ENCODE data around the gene MEF2C. TPM values are rescaled to one million over a fixed set of nuclear protein-coding genes. Genes with fewer than 3 reads are reported as not detected.

The MEF2C gene
- total RNA-seq, 1 donor from 2014 or later: 20.5 TPM

- Mint-ChIP-seq H3K4me1 (ENCODE audit: low read depth, unreplicated experiment) (peaks cover 2% of the 10 kb centered on the region), H3K27me3 (ENCODE audit: low read depth, unreplicated experiment) (peaks cover 5% of the 10 kb centered on the region), H3K4me3 (ENCODE audit: unreplicated experiment) (no peak overlapping the region), H3K27ac (ENCODE audit: unreplicated experiment) (no peak overlapping the region), H3K9me3 (ENCODE audit: unreplicated experiment) (no peaks in the 10 kb centered on the region), H3K36me3 (ENCODE audit: low read depth, unreplicated experiment) (no peaks in the 10 kb centered on the region)
- Histone ChIP-seq H4K20me1 (ENCODE audit: insufficient read depth, low read length) (no peaks in the 10 kb centered on the region), H3K4me2 (ENCODE audit: low read length) (no peak overlapping the region), H2AFZ (ENCODE audit: low read depth, low read length) (no peak overlapping the region), H3K36me3 (ENCODE audit: insufficient read depth, low read length) (no peaks in the 10 kb centered on the region), H3K9ac (ENCODE audit: low read length) (no peak overlapping the region), H3K9me3 (ENCODE audit: insufficient read depth, low read depth, low read length) (no peaks in the 10 kb centered on the region), H3K4me3 (ENCODE audit: insufficient read depth, low read depth, low read length) (no peak overlapping the region), H3K4me1 (ENCODE audit: insufficient read depth, low read length) (no peaks in the 10 kb centered on the region), H3K27ac (ENCODE audit: low read depth, low read length) (no peak overlapping the region), H3K27me3 (ENCODE audit: insufficient read depth, low read length) (no peaks in the 10 kb centered on the region), H3K79me2 (ENCODE audit: insufficient read depth, low read length) (peaks cover 8% of the 10 kb centered on the region)
- no peak for FAIRE-seq
- TF ChIP-seq CTCF (IDR thresholded peaks at IDR 0.05; ENCODE audit: insufficient read depth, low read depth, low read length) (no peak), EZH2 (IDR thresholded peaks at IDR 0.05; ENCODE audit: insufficient read depth, low read length) (no peak)
- DNase-seq (ENCODE audit: low read depth): peak; percentile 7
These were observed 3.9 kb upstream of the MEF2C start for GRCh38 chr5:88886746-88887341.

GRCh38 chr5:88886252-88886651 lies 3.3 kb upstream of the MEF2C start:
- no peak overlapping the region for H3K4me2 ChIP-seq (ENCODE audit: low read length)
- no peak overlapping the region for H3K27ac Mint-ChIP-seq (ENCODE audit: unreplicated experiment)
- peaks cover 5% of the 10 kb centered on the region for H3K27me3 Mint-ChIP-seq (ENCODE audit: low read depth, unreplicated experiment)
- TF ChIP-seq EZH2 (IDR thresholded peaks at IDR 0.05; ENCODE audit: insufficient read depth, low read length) (no peak), CTCF (IDR thresholded peaks at IDR 0.05; ENCODE audit: insufficient read depth, low read depth, low read length) (no peak)
- H3K9me3 ChIP-seq (ENCODE audit: insufficient read depth, low read depth, low read length): no peaks in the 10 kb centered on the region
- H3K27me3 ChIP-seq (ENCODE audit: insufficient read depth, low read length): no peaks in the 10 kb centered on the region
- H4K20me1 ChIP-seq (ENCODE audit: insufficient read depth, low read length): no peaks in the 10 kb centered on the region
- no peak overlapping the region for H3K4me3 Mint-ChIP-seq (ENCODE audit: unreplicated experiment)
- no peak overlapping the region for H3K9ac ChIP-seq (ENCODE audit: low read length)
- H3K4me1 Mint-ChIP-seq (ENCODE audit: low read depth, unreplicated experiment): peaks cover 2% of the 10 kb centered on the region
- no peaks in the 10 kb centered on the region for H3K4me1 ChIP-seq (ENCODE audit: insufficient read depth, low read length)
- no peak overlapping the region for H3K27ac ChIP-seq (ENCODE audit: low read depth, low read length)
- DNase-seq (ENCODE audit: low read depth) (no peak), FAIRE-seq (no peak)
- H3K36me3 Mint-ChIP-seq (ENCODE audit: low read depth, unreplicated experiment): no peaks in the 10 kb centered on the region
- H2AFZ ChIP-seq (ENCODE audit: low read depth, low read length): no peak overlapping the region
- H3K36me3 ChIP-seq (ENCODE audit: insufficient read depth, low read length): no peaks in the 10 kb centered on the region
- peaks cover 14% of the 10 kb centered on the region for H3K79me2 ChIP-seq (ENCODE audit: insufficient read depth, low read length)
- no peak overlapping the region for H3K4me3 ChIP-seq (ENCODE audit: insufficient read depth, low read depth, low read length)
- no peaks in the 10 kb centered on the region for H3K9me3 Mint-ChIP-seq (ENCODE audit: unreplicated experiment)

- H3K4me1 ChIP-seq (ENCODE audit: insufficient read depth, low read length): peaks cover under 1% of the 10 kb centered on the region
- peaks cover 4% of the 10 kb centered on the region for H3K27me3 Mint-ChIP-seq (ENCODE audit: low read depth, unreplicated experiment)
- H3K36me3 ChIP-seq (ENCODE audit: insufficient read depth, low read length): no peaks in the 10 kb centered on the region
- H3K9ac ChIP-seq (ENCODE audit: low read length): no peak overlapping the region
- H3K4me1 Mint-ChIP-seq (ENCODE audit: low read depth, unreplicated experiment): peaks cover 2% of the 10 kb centered on the region
- H3K27me3 ChIP-seq (ENCODE audit: insufficient read depth, low read length): no peaks in the 10 kb centered on the region
- TF ChIP-seq EZH2 (IDR thresholded peaks at IDR 0.05; ENCODE audit: insufficient read depth, low read length): no peak
- TF ChIP-seq CTCF (IDR thresholded peaks at IDR 0.05; ENCODE audit: insufficient read depth, low read depth, low read length): no peak
- no peaks in the 10 kb centered on the region for H4K20me1 ChIP-seq (ENCODE audit: insufficient read depth, low read length)
- H3K27ac ChIP-seq (ENCODE audit: low read depth, low read length): no peak overlapping the region
- H3K36me3 Mint-ChIP-seq (ENCODE audit: low read depth, unreplicated experiment): no peaks in the 10 kb centered on the region
- no peak overlapping the region for H3K4me3 ChIP-seq (ENCODE audit: insufficient read depth, low read depth, low read length)
- no peak overlapping the region for H3K27ac Mint-ChIP-seq (ENCODE audit: unreplicated experiment)
- no peak for FAIRE-seq
- peak overlapping the region; percentile 88 for H3K4me2 ChIP-seq (ENCODE audit: low read length)
- H3K9me3 Mint-ChIP-seq (ENCODE audit: unreplicated experiment): no peaks in the 10 kb centered on the region
- no peak overlapping the region for H2AFZ ChIP-seq (ENCODE audit: low read depth, low read length)
- H3K9me3 ChIP-seq (ENCODE audit: insufficient read depth, low read depth, low read length): no peaks in the 10 kb centered on the region
- H3K79me2 ChIP-seq (ENCODE audit: insufficient read depth, low read length): peaks cover 24% of the 10 kb centered on the region
- H3K4me3 Mint-ChIP-seq (ENCODE audit: unreplicated experiment): peak overlapping the region; percentile 91
- no peak for DNase-seq (ENCODE audit: low read depth)
These were observed 2.0 kb upstream of the MEF2C start for GRCh38 chr5:88885002-88885401.
